NAMALWA (cell line): ENCODE data around the gene COMMD4.
"Not testable (repeated sequence)": the region's sequence is repeated elsewhere in the genome, so short reads cannot be mapped to it uniquely, and the experiment has no call there.

ENCODE experiments used
- DNase-seq: peaks from one replicate; pipeline ENCODE4 v3.0.0-alpha.2; 2015; ENCODE audit warnings: low spot score

COMMD4 gene

DNA sequence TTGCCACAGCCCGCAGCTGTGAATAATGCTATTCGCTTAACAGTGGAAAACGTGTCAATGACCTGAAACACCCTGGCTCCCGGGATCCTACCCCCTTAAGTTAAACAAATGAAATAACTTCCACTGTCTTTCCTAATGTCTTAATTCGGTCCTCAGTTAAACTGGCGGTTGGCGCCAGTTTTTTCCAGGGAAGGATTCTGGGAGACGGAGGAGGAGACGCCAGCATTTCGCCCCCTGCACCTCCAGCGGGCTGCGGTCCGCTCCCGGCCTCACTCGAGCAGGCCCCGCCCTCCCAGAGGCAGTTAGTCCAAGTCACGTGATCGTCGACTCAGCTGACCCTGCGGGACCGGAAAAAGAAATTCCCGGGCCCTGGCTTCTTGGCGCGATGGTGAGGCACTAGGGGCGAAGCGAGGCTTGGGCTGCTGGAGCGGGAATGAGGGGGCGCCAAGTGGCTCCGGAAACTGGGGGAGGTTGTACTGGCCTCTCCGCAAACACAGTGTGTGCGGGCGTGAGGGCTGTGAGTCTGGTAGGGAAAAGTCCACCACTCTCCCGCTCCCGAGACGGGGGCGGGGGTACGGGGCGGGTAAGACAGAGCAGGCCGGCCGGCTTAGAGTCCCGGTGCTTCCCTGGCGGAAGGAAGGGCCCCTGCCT, at the start of gene COMMD4:
Gene COMMD4 (plus strand): TSS at position 359 of the 651 bp plus-strand sequence. CDS start 27 bp downstream, at position 386.
- peak; percentile 91 for DNase-seq

DNA sequence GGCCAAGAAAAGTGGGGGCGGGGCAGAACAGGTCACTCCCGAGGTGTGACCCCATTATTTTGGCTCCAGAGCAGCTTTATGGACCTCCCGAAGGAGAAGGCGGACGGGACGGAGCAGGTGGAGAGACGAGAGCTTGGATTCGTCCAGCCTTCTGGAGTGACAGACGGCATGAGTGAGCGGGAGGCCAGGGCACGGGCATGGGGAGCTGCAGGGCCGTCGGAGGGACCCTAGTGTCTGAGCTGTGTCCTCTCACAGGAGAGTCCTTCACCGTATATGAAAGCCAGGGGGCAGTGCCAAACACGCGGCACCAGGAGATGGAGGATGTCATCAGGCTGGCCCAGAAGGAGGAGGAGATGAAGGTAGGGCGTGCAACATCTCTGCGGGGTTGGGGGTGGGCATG, 42.2 kb upstream of the COMMD4 start:
- not testable (repeated sequence) for DNase-seq

DNA sequence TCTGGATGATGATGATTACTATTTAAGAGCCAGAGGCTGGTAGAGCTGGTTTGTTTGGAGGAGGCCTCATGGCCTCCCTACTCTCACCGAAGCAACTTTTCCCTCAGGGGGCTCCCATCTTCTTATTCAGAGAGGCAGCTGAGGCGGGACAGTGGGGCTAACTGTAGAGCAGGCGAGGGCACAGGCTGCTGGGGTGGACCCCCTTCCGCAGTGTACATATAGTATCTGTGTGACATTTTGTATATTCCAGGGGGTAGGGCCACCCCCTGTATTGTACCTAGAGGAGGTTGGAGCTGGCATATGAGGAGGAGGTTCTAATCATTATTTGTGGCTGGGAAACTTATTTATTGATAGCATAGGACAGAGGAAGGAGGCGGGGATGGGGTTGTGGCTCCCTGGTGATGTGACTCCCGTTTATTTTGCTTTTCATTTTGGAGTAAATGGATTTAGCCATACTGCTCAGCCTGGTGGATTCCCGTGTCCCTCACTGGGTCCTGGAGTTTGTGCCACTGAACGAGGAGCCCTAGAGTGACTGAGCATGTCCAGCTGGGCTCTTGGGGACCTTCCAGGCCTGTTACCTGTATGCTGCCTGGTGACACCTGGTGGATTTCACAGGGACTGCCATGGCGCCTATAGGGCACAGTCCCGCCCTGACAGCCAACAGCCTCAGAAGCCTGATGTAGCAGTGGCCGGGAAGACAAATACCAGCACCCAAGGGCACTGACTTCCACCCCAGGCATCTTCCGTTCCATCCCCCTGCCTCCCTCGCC, 37.1 kb upstream of the COMMD4 start:
- DNase-seq = not testable (repeated sequence)

DNA sequence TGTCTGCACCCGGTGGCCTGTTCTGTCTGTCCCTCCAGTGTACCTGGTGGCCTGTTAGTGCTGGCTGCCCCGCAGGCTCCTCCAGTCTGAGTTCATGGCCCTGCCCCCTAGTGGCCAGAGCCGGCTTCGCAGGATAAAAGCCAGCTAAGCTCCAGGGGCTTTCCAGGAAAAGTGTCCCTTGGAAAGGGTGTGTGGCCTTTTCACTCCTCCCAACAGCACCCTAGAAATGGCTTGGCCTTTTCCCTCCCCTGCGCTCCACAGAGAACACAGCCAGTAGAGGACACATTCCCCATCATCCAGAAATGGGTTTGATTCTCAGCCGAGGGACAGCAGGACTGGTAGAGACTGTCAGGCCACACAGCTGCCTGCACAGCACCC, 36.6 kb upstream of the COMMD4 start:
- not testable (repeated sequence) for DNase-seq

DNA sequence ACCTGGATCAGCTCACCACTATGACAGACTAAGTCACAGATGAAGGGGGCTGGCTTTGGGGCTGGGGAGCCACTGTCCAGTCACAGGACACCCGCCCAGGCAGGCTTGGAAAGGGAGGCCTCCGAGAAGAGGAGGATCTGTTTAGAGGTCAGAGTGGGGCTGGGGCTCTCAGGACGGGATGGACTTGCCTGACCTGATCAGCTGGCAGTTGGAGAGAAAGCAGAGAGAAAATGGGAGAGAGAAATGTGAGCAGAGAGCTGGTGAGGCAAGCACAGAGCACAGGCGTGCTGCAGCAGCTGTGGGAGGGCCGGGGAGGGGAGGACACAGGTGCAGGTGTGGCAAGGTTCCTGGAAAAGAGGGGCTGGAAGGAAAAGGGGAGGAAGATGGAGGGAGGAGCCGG, 35.8 kb upstream of the COMMD4 start:
- DNase-seq = not testable (repeated sequence)

DNA sequence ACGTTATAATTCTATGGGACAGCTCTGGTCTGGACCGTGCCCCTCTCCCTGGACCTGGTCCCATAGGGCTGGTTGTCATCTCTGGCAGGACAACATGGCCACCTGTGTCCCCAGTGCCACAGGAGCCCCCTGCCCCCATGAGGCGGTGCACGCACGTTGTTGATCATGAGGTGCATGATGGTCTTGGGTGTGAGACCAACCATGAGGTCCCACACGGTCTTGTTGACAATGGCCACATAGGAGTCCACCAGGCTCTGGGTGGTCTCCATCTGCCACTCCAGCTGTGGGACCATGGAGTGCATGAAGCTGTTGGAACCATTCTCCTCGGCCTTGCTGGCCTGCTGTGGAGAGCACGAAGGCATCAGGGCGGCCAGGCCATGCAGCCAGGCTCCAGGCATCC, 33.5 kb upstream of the COMMD4 start:
- DNase-seq = no peak

DNA sequence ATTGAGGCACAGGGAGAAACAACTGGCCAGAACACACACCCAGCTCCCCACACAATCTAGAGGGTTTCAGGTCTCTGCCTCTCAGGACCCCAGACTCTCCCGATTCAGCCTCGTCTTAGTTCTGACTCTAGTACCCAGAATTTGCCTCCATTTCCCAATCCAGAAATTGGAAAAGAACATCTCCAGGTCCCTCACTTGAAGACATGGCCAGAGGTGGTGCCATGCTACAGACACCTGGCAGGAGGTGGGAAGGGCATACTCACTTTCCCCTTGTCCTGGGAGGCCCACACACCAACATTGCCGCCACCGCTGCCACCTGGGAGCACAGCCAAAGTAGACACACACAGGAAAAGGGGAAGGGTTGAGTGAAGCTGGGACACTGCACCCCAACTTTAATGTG, 33.1 kb upstream of the COMMD4 start:
- DNase-seq = not testable (repeated sequence)

DNA sequence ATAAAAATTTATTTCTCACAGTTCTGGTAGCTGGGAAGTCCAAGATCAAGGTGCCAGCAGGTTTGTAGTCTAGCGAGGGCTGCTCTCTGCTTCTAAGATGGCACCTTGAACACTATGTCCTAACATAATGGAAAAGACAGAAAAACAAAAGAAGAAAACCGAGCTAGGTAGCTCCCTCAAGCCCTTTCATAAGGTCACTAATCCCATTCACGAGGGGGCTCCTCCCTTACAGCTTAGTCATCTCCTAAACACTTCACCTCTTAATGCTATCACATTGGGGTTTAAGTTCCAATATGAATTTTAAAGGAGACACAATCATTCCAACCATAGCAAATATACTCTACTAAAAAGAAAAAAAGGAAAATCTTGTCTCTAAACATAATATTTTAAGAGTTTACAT, 29.7 kb upstream of the COMMD4 start:
- DNase-seq = no peak

DNA sequence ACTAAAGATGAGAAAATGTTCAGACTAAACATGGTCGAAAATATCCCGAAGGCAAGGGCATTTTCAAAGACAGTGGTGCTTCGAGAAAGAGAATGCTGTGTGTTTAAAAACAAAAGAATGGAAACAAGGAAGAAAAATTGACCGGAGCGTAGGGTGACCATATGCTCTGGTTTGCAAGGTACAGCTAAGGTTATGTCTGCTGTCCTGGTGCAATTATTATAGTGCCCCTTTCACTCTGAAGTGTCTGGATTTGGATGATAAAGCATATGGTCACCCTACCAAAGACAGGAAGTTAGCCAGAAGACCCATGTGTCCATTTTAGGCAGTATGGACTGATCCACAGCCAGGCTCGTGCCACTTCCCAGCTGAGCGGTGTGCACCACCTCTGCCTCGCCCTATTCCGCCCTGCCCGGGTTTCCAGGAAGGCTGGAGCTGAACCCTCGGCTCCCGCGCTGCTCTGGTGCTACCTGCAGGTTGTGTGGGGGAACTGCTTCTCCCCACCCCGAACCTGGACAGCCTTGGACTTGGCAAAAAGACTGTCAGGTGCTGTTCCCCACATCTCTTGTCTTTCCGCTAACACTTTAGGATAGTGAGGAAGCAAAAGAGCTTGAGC, 28.0 kb upstream of the COMMD4 start:
- DNase-seq = peak; percentile 47

DNA sequence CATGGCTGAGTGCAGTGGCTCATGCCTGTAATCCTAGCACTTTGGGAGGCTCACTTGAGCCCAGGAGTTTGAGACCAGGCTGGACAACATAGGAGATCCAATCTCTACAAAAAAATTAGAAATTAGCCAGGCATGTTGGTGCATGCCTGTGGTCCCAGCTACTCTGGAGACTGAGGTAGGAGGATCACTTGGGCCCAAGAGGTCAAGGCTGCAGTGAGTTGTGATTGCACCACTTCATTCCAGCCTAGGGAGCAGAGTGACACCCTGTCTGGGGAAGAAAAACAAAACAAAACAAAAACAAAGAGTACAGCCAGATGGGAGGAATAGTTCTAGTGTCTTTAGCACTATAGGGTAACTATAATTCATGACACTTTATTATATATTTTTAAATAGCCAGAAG, 26.2 kb upstream of the COMMD4 start:
- DNase-seq = no peak

DNA sequence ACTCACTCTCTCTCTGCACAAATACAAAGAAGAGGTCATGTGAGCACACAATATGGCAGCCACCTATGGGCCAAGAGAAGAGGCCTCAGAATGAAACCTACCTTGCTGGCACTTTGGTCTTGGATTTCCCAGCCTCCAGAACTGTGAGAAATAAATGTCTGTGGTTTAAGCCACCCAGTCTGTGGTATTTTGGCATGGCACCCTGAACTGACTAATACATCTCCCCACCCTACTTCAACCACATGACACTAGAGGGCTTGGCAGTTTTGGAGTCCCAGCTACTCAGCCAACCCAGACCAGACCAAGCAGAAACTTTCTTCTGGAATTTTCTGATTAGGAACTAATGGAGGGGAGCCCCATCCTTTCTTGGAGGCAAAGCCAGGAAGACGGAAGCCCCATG, 23.3 kb upstream of the COMMD4 start:
- not testable (repeated sequence) for DNase-seq

DNA sequence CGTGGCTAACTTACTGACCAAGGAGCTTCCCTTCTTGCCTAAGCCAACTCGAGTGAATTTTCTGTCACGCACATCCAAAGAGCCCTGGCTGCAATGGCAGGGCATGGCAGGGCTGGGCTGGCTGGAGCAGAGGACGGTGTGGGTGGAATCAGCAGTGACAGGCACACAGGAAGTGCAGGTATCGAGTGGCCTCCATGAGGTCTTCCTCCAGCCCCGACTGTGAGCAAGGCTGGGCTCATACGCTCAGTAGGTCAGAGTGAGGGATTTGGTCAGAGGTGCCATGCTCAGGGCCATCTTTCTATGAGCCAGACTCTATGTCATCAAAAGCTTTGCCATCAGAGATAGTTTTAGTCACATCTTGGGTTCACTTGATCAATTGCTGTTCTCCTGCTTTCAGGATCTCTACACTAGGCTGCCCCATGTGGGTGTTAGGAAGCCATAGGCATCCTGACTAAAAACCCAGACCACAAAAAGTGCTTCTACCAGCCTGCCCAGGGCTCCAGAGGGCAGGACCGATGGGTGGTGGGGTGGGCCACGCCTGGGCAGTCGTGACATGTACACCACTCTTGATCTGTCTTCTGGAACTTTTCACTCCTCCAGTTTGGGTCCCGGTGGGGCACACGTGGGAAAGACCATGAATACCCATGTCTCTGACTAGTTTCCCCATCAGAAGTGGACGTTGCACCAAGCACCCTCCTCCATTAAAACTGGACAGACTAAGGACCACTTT, 22.6 kb upstream of the COMMD4 start:
- DNase-seq = no peak

DNA sequence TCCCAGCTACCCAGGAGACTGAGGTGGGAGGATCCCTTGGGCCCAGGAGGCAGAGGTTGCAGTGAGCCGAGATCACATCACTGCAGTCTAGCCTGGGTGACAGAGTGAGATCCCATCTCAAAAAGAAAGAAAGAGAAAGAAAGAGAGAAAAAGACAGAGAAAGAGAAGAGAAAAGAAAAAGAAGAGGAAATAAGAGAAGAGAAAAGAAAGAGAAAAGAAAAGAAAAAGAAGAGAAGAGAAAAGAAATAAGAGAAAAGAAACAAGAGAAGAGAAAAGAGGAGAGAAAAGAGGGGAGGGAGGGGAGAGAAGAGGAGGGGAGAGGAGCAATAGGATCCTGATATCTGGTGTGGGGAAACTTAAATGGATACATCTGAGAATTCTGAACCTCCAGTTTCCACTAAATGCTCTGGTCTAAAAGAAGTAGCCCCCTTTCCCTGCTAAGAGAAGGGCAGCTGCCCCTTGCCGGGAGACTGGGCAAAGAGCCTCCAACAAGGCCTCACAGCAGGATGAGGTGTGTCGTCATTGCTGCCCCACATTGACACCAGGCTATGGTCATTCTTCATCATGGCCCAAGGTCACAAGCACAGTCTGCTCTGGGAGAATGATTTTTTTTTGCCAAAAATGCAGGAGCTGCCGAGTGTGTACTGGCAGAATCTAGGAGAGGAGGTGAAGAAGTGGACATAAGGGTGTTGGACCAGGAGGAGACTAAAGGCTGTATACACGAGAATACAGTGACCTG, 21.1 kb upstream of the COMMD4 start:
- no peak for DNase-seq

DNA sequence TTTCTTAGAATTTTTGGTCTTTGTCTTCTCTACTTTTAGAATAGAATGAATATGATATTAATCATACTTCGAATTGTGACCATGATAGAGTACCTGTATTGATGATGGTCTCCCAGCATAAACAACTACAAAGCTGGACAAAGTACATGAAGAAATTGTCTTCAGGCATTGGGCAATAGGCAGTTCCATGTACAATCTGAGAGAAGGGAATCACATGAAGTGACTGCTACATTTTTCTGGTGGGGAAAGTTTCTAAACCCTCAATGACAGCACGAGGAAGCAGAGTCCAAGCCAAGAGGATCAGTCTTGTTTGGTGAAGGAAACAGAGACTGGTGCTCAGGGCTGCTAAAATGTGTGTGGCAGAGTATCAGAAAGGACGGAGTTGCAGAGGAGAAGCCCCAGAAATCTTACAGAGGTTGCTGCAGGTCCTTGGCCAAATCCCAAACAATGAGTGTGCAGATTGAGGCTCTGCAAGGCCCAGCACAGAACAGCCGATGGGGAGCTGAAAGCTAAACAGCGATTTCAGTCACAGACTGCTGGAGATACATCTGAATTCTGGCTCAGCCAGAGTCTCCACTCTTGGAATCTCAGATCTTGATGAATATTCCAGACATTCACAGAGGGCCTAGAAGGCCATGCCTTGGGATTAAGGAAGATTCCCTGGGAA, 16.5 kb upstream of the COMMD4 start:
- not testable (repeated sequence) for DNase-seq

DNA sequence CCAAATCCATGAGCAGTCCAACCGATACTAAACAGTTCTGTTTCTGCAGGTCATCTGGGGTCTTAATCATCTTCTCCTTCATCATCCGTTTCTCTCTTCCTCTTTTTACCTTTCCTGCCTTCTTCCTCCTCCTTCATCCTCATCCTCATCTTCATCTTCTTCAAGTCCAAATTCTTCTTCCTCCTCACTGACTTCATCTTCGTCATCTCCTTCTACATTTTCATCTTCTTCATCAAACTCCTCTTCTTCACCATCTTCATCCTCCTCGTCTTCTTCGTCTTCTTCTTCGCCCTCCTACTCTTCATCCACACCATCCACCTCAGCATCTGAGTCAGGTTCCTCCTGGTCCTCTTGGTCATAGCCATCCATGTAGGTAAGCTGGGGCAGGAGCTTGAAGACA, 14.2 kb upstream of the COMMD4 start:
- no peak for DNase-seq

DNA sequence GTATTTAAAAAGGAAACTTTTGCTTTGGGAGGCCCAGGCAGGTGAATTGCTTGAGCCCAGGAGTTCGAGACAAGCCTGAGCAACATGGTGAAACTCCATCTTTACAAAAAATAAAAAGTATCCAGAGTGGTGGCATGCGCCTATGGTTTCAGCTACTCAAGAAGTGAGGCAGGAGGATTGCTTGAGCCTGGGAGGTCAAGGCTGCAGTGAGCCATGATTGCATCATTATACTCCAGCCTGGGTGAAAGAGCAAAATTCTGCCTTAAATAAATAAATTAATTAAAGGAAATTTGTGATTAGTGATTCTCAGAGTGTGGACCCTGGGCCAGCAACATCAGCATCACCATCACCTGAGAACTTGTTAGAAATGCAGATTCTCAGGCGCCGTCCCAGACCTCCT, 9.9 kb upstream of the COMMD4 start:
- no peak for DNase-seq

DNA sequence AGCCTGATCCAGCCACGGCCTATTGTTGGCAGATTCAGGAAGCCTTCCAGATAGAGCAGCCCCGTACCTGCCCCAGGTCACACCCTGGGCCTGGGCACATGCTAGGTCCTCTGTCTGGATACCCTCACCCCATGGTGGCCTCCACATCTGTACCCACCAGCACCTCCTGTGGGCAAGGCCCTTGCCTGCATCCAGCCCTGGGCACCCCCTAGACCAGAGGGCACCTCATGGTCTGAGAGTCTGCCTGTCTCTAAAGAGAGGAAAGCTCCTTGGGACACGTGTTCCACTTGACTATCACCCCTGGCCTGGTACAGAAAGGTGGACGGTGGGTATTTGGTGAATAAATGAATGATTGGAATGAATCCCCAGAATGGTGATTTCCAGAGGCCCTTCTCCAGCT, 8.9 kb upstream of the COMMD4 start:
- peak; percentile 25 for DNase-seq

DNA sequence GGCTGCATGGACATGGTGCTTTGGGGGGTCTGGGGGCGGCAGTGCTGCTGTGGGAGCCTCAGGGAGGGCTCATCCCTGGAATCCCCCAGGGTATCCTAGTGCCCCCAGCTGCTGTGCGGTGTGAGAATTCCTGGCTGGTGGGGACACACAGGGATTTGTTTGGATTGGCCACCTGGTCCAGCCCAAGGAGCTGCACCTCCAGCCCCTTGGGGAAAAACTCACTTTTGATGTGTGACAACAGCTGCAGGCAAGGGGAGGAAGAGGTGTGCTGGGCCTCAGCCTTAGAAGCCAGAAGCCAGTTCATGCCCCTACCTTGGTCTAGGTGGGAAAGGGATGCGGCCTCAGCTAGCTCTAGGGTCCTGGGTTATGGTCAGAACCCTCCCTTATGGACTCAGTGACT, 8.4 kb upstream of the COMMD4 start:
- DNase-seq = no peak

DNA sequence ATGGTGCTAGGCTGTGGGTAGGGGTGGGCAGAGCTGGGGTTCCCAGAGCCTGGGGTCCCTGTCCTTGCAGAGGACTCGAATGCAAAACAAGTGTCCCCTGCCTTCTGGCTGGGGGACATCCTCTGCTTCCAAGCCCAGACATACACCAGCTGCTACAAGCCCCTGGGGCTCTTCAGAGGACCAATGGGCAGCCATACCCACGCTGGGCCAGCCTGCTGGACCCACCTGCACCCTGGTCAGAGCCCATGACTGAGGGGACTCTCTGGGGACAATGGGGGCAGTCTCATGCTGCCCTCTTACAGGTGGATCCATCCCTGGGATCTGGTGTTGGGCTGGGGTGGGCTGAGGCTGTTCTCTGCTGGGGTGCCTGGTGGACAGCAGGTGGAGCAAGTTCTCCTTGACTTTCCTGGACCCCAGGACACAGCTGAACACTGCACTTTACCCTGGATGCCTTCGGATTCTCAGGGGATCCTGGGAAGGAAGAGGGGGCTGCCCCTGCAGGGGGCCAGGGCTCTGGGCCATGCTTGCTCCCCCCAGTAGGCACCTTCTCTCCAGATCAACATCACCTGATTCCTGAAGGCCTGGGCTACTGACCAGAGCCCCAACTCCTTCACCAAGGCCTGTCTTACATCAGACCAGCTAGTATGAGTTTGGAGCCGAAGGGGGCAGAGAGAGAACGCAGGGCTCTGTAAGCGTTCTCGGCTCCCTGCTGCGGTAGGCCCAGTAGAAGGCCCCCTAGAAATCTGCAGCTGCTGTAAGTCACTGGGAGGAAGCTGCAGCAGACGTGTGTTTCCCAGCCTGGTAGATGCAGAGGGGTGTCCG, 7.2 kb upstream of the COMMD4 start:
- no peak for DNase-seq

DNA sequence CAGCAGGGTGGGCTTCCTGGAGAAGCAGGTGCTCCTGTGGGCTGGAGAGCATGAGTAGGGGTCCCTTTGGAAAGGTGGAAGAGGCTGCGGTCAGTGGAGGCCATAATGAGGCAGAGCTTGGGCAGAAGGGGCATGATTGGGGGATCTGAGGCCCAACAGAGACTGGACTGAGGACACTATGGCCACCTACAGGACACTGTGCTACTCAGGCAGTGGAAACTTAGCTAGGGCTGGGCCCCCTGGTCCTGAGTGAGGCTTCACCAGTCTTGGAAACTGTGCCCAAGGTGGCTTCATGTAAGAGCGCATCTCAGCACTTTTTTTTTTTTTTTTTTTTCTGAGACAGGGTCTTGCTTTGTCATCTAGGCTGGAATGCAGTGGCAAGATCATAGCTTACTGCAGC, 6.3 kb upstream of the COMMD4 start:
- no peak for DNase-seq
